GM19397 (cell line): ENCODE measurements around the gene MYO9B.
"Not testable (repeated sequence)": the region's sequence is repeated elsewhere in the genome, so short reads cannot be mapped to it uniquely, and the experiment has no call there.

Experiments used
- ATAC-seq: cut with Tn5 transposase; IDR thresholded peaks from one replicate; pipeline ENCODE4 v1.9.1; 2021; ENCODE audit warnings: mild to moderate bottlenecking, moderate library complexity; ENCODE audit not compliant: unreplicated experiment

MYO9B gene

GRCh38 chr19:17178291-17178690 is 102.7 kb downstream of the MYO9B start:
- ATAC-seq: no peak

- no peak for ATAC-seq
Measured at GRCh38 chr19:17180997-17181702, 105.6 kb downstream of the MYO9B start.

GRCh38 chr19:17183271-17183761 is 107.7 kb downstream of the MYO9B start:
- ATAC-seq: no peak

GRCh38 chr19:17183858-17184321 is 108.3 kb downstream of the MYO9B start:
- no peak for ATAC-seq

- no peak for ATAC-seq
Measured at GRCh38 chr19:17184371-17184841, 108.8 kb downstream of the MYO9B start.

GRCh38 chr19:17185590-17185989 is 110.0 kb downstream of the MYO9B start:
- no peak for ATAC-seq

GRCh38 chr19:17191736-17192135 is 116.2 kb downstream of the MYO9B start:
- ATAC-seq: not testable (repeated sequence)

GRCh38 chr19:17192751-17193150 is 117.2 kb downstream of the MYO9B start:
- ATAC-seq: no peak

GRCh38 chr19:17194608-17195007 is 119.0 kb downstream of the MYO9B start:
- no peak for ATAC-seq

GRCh38 chr19:17195106-17195505 is 119.5 kb downstream of the MYO9B start:
- no peak for ATAC-seq

- ATAC-seq: no peak
Measured at GRCh38 chr19:17196610-17197009, 121.0 kb downstream of the MYO9B start.

GRCh38 chr19:17197666-17198065 is 122.1 kb downstream of the MYO9B start:
- no peak for ATAC-seq

GRCh38 chr19:17200408-17201079 is 125.0 kb downstream of the MYO9B start:
- ATAC-seq: no peak

- no peak for ATAC-seq
Measured at GRCh38 chr19:17202249-17202648, 126.7 kb downstream of the MYO9B start.

- ATAC-seq: no peak
Measured at GRCh38 chr19:17202713-17203112, 127.1 kb downstream of the MYO9B start.

- ATAC-seq: no peak
Measured at GRCh38 chr19:17205237-17206140, 129.9 kb downstream of the MYO9B start.

- ATAC-seq: no peak
Measured at GRCh38 chr19:17206736-17207581, 131.4 kb downstream of the MYO9B start.

- ATAC-seq: no peak
Measured at GRCh38 chr19:17209126-17210036, 133.8 kb downstream of the MYO9B start.

GRCh38 chr19:17210296-17210695 is 134.7 kb downstream of the MYO9B start:
- no peak for ATAC-seq
